Retinal pigment epithelial cell (primary cell): ENCODE data around the gene MEN1.

ENCODE experiments used
- DNase-seq: peaks from one replicate; pipeline ENCODE4 v3.0.0-alpha.2; 2010; ENCODE audit warnings: low read depth
- H3K4me3 ChIP-seq: 2 replicates; pipeline ENCODE4 v1.5.1; 2011; ENCODE audit warnings: mild to moderate bottlenecking, low read length, control low read depth, moderate library complexity
- TF ChIP-seq, protein P1 (sequence below): conservative IDR thresholded peaks from 2 replicates; pipeline ENCODE4 v1.5.1; 2011; ENCODE audit warnings: low read depth, low read length, control low read depth, inconsistent platforms

MEN1 gene

GRCh38 chr11:64844330-64845128 lies 34.2 kb upstream of the MEN1 start, which contains the start of gene CDC42BPG:
Gene CDC42BPG, minus strand, starts transcription at chr11:64844653. Its CDS starts 84 bp downstream, at chr11:64844569.
- TF ChIP-seq, protein P1, sequence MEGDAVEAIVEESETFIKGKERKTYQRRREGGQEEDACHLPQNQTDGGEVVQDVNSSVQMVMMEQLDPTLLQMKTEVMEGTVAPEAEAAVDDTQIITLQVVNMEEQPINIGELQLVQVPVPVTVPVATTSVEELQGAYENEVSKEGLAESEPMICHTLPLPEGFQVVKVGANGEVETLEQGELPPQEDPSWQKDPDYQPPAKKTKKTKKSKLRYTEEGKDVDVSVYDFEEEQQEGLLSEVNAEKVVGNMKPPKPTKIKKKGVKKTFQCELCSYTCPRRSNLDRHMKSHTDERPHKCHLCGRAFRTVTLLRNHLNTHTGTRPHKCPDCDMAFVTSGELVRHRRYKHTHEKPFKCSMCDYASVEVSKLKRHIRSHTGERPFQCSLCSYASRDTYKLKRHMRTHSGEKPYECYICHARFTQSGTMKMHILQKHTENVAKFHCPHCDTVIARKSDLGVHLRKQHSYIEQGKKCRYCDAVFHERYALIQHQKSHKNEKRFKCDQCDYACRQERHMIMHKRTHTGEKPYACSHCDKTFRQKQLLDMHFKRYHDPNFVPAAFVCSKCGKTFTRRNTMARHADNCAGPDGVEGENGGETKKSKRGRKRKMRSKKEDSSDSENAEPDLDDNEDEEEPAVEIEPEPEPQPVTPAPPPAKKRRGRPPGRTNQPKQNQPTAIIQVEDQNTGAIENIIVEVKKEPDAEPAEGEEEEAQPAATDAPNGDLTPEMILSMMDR: peak; percentile 55
- no peak for DNase-seq
- H3K4me3 ChIP-seq: peak within 1 kb of the TSS; percentile 40

GRCh38 chr11:64843686-64844329 lies 33.5 kb upstream of the MEN1 start:
- no peak for DNase-seq
- peak overlapping the region; percentile 22 for H3K4me3 ChIP-seq
- TF ChIP-seq, protein P1: no peak

DNA sequence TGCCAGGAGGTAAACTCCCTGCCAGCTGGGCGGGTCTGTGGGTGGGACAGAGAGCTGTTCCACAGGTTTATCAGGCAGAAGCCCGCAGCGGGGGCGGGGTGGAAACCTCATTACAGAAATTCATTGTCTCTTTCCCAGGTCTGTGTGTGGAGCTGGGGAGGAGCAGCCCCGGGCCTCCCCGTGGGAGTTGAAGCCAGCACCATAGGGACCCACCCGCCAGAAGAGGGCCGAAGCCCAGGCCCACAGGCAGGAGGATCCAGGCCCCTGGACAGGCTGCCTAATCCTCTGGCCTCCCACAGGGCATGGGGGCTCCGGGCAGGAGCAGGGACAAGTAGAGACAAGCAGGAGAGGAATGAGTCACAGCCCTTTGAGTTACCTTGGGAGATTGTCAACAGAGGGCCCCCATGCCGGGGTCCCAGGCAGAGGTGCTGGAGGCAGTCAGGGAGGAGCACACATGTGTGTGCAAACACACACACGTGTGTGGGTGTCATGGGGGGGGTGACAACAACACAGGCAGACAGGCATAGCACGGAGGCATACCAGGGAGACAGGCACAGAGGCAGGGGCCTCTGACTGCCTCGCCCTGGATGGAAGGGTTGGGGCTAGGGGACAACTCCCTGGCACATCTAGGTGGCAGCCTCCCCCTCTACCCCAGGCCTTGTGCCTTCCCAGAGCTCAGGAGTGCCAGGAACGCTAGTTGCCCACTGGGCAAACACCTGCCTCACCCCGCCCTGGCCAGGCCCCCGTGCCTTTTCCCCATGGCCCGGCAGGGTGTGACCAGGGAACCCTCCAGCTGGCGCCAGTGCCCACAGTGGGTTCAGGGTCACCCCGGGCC lies 32.7 kb upstream of the MEN1 start:
- TF ChIP-seq, protein P1: no peak
- DNase-seq: no peak
- H3K4me3 ChIP-seq: no peak overlapping the region

DNA sequence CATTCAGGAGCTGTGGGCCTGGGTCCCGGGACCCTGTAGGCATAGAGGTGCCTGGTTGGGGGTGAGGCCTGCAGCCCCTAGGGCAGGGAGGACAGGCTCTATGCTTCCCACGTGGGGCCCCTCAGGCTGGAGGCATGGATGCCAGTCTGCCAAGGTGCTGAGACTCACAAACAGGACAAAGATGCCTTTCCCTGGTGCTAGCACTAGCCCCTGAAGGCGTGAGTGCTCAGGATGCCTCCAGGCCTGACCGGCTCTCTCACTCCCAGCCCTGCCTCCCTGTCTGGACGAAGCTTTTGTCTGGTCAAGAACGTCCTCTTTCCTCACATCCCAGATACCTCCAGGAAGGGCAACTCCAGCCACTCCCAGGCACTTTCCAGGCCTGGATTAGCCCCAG lies 32.0 kb upstream of the MEN1 start:
- DNase-seq: no peak
- H3K4me3 ChIP-seq: no peak overlapping the region
- TF ChIP-seq, protein P1: no peak

GRCh38 chr11:64841592-64842365 lies 31.4 kb upstream of the MEN1 start:
- no peak for DNase-seq
- TF ChIP-seq, protein P1: no peak
- no peak overlapping the region for H3K4me3 ChIP-seq
